Activated CD4-positive, alpha-beta T cell treated with anti-CD3 and anti-CD28 coated beads, Interleukin-2, amount 50 U/mL, for 16 hours (primary cell): ENCODE measurements around the gene MAD2L1BP.

ENCODE experiments used
- DNase-seq: peaks from one replicate; pipeline ENCODE4 v3.0.0-alpha.2; 2020

The MAD2L1BP gene

GRCh38 chr6:43683708-43684455 is 48.2 kb downstream of the MAD2L1BP start:
- no peak for DNase-seq

DNA sequence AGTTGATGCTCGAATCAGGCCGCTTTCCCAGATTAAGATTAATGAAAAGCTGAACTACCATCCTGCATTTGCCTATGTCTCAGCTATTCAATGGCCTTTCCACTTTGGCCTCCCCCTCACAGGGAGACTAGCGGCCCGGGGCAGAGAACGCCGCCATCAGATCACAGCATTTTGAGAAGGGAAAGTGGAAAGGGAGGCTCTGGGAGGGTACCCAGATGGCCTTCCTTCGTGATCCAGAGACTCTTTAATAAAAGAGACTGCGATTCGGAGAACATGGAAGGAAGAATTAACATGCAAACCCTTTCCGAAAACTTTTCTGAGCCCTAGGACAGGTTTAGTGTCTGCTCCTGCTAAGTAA is 51.4 kb downstream of the MAD2L1BP start:
- DNase-seq, result no peak

DNA sequence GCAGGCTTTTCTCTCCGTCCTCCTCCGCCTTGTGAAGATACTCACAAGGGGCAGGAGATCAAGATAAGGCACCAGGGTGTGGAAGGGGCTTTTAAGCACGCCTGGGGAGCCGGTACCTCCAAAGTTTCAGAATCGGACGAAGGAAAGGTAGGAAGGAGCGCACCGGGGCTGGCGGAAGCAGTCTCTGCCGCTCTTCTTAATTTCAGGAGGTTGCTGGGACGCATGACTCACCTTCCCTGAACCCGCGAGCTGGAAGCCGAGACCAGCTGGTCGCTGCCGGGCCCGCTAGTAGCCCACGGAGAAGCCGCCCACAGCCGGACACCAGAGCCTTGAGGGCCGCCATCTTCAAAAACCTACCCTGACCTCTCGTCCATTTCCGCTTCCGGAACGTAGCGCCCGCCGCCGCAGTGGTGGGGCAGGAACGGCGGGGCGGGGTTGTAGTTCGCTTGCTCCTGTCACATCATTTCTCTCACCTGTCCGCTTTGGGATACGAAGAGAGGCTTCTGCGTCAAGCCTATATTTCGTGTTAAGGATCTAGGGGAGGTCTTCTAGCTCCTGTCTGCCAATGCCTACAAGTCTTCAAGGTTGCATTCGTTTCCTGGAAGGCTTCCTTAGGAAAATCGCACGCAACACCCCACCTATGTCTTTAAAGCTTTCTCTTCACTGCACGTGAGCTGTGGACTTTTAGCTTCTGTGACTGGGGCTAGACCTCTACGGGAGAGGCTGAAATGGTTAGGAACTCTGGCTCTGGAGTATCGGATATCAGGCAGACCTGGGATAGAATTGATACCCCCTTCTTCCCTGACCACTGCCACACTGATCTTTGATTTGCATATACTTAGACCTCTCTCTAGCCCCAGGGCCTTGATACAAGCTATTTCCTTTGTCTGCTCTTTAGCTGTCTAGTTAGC is 52.1 kb downstream of the MAD2L1BP start, which contains the start of gene MRPS18A:
Gene MRPS18A, minus strand, starts transcription at position 355 of the 911 bp plus-strand sequence. Its CDS starts 12 bp downstream, at position 343.
- DNase-seq, result peak; percentile 87

GRCh38 chr6:43689421-43689820 is 53.8 kb downstream of the MAD2L1BP start:
- no peak for DNase-seq
